DMS53 (cell line): ENCODE results near the gene PHF5A.

Experiments
- DNase-seq: peaks from one replicate; lab custom pipeline; 2025; lab: John Stamatoyannopoulos, UW

The PHF5A gene

GRCh38 chr22:41411021-41411851 is 57.3 kb downstream of the PHF5A start:
- DNase-seq: no peak

- DNase-seq: no peak
Observed at GRCh38 chr22:41410311-41410751, 58.2 kb downstream of the PHF5A start.
